ENCODE measurements around the gene GPR42.
A peak's percentile ranks its signal among the peaks of the same experiment; 100 is the strongest.
"Not testable (repeated sequence)": the region's sequence is repeated elsewhere in the genome, so short reads cannot be mapped to it uniquely, and the experiment has no call there.

Gene GPR42

GRCh38 chr19:35397064-35397463 lies 26.2 kb downstream of the GPR42 start:
- no peak overlapping the region for H3K4me3 ChIP-seq (ENCODE audit: low read depth, low read length)
- DNase-seq (ENCODE audit: low read depth), result no peak
- no peak for TF ChIP-seq CTCF (IDR thresholded peaks at IDR 0.05; ENCODE audit: low read depth, low read length, missing control alignments)

GRCh38 chr19:35398570-35398969 lies 27.7 kb downstream of the GPR42 start:
- no peak for TF ChIP-seq CTCF (IDR thresholded peaks at IDR 0.05; ENCODE audit: low read depth, low read length, missing control alignments)
- no peak overlapping the region for H3K4me3 ChIP-seq (ENCODE audit: low read depth, low read length)
- no peak for DNase-seq (ENCODE audit: low read depth)

GRCh38 chr19:35399231-35399630 lies 28.4 kb downstream of the GPR42 start:
- no peak for TF ChIP-seq CTCF (IDR thresholded peaks at IDR 0.05; ENCODE audit: low read depth, low read length, missing control alignments)
- DNase-seq (ENCODE audit: low read depth), result no peak
- H3K4me3 ChIP-seq (ENCODE audit: low read depth, low read length), result no peak overlapping the region

- no peak for TF ChIP-seq CTCF (IDR thresholded peaks at IDR 0.05; ENCODE audit: low read depth, low read length, missing control alignments)
Measured at GRCh38 chr19:35399948-35400772, 29.3 kb downstream of the GPR42 start.

GRCh38 chr19:35400773-35401100 lies 29.9 kb downstream of the GPR42 start:
- no peak for DNase-seq (ENCODE audit: low read depth)
- no peak for TF ChIP-seq CTCF (IDR thresholded peaks at IDR 0.05; ENCODE audit: low read depth, low read length, missing control alignments)
- H3K4me3 ChIP-seq (ENCODE audit: low read depth, low read length), result no peak overlapping the region

More at GRCh38 chr19:35399948-35400772, 29.3 kb downstream of the GPR42 start:
- no peak for DNase-seq (ENCODE audit: low read depth)
- no peak overlapping the region for H3K4me3 ChIP-seq (ENCODE audit: low read depth, low read length)

- DNase-seq (ENCODE audit: low read depth), result peak; percentile 24
- not testable (repeated sequence) for H3K4me3 ChIP-seq (ENCODE audit: low read depth, low read length)
Measured at GRCh38 chr19:35401416-35401815, 30.5 kb downstream of the GPR42 start.

GRCh38 chr19:35403116-35403760 lies 32.4 kb downstream of the GPR42 start:
- no peak for DNase-seq (ENCODE audit: low read depth)
- no peak overlapping the region for H3K4me3 ChIP-seq (ENCODE audit: low read depth, low read length)
- TF ChIP-seq CTCF (IDR thresholded peaks at IDR 0.05; ENCODE audit: low read depth, low read length, missing control alignments), result no peak
